Renal cortex interstitium (tissue), 11 donors: Measurements from ENCODE around the gene NCOA4. TPM values are rescaled to one million over a fixed set of nuclear protein-coding genes. Genes with fewer than 3 reads are reported as not detected.

Experiments
- DNase-seq, 11 donors: peaks; one replicate each; pipeline ENCODE4 v3.0.0-alpha.2; 2013; ENCODE audit warnings: low read depth in 9 of 11, low spot score in 4 of 11; ENCODE audit errors: extremely low read depth in 1 of 11
- polyA plus RNA-seq, 3 donors: library from polyadenylated mRNA; unstranded; fragments of 120-200 nt; gene quantifications; one replicate each; pipeline ENCODE4 v1.2.1, GENCODE V29; 2013; ENCODE audit not compliant: insufficient read length in 3 of 3

Gene NCOA4
- polyA plus RNA-seq, 3 donors, result 187 to 225 (median 193) TPM

DNA sequence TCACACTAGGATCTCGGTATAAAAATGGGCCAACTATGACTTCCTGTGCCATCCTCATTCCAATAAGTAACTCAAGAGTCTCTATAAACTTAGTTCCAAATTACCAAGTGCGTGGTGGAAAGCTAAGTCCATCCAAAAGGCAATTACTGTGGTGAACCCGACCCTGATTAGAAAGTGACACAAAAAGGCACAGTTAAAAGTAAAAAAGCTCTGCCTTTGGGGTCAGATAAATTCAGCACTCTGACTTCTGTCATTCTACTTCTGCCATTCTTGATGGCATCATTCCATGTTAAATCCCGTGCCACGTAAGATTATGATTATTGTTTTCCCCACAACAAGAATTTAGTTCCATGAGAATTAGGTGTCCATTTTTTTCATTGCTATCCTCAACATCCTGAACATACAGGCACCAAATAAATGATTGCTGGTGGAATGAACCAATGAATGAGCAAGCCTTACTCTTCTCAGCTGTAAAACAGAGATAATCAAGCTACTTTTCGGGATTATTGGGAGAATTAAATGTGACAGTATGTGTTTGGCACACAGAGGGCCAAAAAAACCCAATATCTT, 877 bp downstream of the NCOA4 start:
- DNase-seq, result no peak

DNA sequence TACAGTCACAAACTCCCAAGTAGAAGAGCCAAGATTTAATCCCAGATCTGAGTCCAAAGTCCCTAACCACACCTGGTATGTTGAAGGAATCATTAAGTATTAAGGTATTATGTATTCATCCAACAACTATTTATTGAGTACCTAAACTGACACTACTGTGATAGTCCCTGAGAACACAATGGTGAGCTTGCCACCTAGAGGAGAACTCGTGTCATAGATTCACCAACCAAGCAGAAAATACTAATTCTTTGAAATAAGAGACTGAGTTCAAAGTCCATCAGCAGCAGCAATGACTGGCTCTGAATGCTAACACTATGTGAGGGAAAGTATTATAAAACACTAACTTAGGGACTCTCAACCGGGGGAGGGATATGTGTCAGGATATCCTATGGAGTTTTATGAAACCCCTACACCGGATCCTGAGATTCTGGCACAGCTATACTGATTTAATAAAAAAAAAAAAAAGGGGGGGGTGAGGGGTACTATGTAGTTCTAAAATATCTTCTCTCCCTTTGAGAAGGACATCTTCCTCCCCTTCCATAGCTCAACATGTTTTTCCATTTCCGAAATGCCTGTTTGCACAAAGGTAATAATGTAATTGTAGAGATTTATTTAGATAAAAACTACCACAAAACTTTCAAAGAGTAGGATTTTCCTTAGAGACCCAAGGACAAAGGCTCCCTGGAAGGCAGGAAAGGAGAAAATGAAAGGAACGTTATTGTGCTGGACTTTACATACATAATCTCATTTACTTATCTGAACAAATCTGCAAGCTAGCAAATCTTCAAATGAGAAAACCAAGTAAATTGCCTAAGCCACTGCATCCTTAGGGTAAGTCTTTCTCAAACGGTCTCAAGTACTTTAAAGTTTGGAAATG, 1.6 kb downstream of the NCOA4 start:
- DNase-seq, result peak in 2 of 11 donors; percentile 46 to 57

DNA sequence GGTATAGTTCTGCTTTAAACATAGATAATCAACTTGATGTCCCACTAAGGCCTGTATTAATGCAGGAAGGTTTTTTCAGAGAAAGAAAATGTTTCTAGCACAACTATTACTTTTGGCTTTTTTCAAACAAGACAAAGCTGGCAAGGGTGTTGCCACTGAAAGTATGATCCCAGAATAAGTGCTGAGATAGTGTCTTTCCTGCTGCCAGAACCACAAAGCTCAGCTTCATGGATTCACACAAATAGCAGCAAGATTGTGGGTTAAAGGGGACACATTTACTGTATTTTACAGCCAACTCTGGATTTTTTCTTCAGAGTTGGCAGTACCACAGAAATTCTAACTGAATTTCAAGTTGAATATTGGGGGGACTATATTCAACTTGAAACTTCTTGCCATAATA, 4.3 kb downstream of the NCOA4 start:
- DNase-seq, result no peak

GRCh38 chr10:46025406-46025805, 5.0 kb downstream of the NCOA4 start:
- no peak for DNase-seq

DNA sequence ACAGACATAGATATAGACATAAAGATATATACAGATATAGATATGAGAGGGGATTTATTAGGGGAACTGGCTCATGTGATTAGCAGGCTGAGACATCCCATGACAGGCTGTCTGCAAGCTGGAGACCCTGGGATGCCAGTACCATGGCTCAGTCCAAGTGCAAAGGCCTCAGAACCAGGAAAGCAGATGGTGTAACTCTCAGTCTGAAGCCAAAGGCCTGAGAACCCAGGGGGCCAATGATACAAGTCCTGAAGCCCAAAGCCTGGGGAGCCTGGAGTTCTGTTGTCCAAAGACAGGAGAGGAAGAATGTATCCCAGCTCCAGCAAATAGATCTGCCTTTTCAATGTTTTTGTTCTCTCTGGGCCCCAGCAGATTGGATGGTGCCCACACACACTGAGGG, 5.5 kb downstream of the NCOA4 start:
- DNase-seq, result no peak

GRCh38 chr10:46022978-46023702, 7.3 kb downstream of the NCOA4 start:
- peak in 10 of 11 donors; percentile 51 to 80 (median 72) for DNase-seq

DNA sequence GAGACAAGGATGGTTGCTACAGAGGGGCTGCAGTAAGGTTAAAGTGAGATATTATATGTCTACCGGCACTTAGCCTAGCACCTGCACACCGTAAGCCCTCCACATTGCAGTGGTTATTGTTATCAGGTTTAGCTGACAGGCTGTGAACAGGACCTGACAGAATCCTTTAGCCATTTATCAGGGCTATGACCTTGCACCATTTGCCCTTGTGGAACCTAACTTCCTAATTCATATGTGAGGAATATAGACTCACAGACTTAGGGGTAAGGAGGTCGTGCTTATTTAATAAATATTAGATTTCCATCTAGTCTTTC, 10.1 kb downstream of the NCOA4 start:
- DNase-seq, result no peak

DNA sequence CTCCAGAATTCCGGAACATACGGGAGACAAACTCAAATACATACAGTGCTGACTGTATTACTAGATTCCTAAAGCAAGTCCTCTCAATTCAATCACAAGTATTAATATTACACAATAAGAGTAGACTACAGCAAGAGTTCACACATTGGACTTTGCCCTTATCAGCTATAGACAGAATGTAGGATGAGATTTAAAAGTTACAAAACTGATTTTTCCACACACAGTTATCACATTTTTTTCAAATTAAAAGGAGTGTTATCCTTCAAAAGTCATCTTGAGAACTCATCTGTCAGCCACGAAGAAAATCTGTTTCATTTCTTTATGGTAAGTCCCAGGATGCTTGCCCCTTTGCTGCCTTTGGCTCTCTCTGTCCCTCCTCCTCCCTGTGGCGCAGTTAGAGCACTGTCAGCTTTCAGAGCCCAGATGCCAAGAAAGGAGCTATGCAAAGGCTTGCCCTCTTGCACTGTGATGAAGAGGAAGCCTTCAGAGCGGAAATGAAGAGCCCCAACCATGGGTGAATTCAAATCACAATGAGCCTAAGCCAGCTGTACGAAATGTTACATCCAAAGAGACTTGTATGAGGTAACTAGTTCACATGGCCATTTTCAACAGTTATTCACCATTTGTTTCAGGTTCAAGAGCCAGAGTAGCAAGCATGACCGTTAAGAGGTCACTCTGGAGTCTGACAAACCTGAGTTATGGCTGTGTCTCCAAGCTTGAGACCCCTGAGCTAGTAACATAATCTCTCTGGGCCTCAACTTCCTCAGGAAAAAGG, 10.7 kb downstream of the NCOA4 start:
- no peak for DNase-seq

GRCh38 chr10:46019177-46019528, 11.3 kb downstream of the NCOA4 start:
- peak in 1 of 11 donors; percentile 37 for DNase-seq

DNA sequence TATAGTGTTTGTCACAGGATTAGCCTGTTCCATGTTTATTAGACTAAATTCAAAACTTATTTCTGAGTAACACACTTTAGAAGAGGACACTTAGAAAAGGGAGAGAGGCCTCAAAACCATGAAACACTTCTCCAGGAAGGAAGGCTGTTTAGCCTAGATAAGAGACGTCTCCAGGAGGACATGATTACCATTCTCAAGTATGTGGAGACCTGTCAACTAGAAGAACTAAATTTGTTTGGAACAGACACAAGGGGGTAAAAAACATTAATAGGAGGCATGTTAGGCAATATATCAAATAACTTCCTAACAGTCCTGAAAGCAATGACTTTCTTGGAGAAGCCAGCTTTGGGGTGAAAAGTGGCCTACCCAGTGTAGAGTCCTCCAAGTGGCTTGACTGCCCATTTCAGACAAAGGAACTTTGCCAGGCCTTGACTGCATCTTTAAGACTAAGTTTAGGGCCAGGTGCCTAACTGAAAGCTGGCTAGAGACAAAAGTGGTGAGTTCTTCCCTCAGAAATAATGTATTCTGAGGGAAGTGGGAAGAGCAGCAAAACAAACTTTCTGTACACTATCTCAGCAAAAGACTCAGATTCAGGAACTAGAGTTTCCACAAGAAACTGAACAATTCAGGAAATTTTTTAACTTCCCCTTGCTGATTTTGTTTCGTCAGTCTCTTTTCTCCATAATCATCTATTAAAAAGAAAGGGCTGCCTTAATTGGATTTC, 11.8 kb downstream of the NCOA4 start:
- DNase-seq, result no peak

- no peak for DNase-seq
Observed at GRCh38 chr10:46017733-46018132, 12.7 kb downstream of the NCOA4 start.

DNA sequence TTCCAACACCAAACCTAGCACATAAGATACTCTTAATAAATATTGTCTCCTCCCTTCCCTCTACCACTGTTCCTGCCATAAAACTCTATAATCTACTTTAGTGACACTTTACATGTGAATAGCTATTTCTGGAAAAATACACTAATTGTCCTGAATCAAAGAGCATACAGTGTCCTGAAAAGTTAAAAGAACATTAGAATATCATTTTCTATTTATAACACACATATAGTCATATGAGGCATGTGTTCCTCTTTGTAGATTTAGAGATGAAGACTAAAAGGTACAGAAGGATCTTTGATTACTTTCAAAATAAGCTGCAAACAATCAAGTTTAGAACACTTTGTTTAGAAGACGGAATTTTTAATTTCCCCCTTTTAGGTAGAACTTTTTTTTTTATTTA, 13.6 kb downstream of the NCOA4 start:
- no peak for DNase-seq

DNA sequence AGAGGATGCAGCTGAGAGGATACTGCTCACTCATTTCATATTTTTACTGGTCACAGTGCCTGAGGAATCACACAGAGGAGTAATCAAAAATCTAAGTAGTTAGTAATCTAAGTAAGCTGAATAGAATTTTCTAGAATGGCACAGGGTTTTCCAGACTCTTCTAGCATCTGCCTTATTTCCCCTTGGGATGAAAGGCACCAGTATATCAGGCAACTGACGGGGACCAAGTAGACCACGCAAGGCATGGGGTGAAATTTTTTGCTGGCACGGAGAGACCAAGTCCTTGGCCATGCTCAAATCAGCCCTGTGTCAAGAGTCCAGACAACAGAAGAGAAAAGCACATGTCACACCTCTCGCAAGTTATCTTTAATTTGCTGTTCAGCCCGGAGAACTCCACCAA, 14.2 kb downstream of the NCOA4 start:
- no peak for DNase-seq

GRCh38 chr10:46014683-46015405, 15.6 kb downstream of the NCOA4 start:
- no peak for DNase-seq

DNA sequence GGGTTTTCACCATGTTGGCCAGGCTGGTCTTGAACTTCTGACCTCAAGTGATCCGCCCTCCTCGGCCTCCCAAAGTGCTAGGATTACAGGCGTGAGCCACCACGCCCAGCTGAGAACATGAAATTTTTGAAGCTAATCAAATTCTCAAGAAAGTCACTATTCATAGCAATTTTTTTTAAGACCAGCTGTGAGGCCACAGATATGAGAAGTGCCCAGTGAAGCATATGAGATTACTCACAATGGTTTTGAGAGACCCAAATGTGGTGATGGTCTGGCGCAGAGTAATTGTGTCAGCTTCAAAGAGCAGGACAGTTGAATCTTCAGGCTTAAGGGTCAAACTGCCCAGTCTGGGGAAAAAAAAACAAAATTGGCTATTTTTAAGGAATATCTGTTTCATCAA, 16.2 kb downstream of the NCOA4 start:
- no peak for DNase-seq

GRCh38 chr10:46012746-46013145, 17.7 kb downstream of the NCOA4 start:
- DNase-seq, result no peak

- DNase-seq, result no peak
Observed at GRCh38 chr10:46006219-46006618, 24.2 kb downstream of the NCOA4 start.

DNA sequence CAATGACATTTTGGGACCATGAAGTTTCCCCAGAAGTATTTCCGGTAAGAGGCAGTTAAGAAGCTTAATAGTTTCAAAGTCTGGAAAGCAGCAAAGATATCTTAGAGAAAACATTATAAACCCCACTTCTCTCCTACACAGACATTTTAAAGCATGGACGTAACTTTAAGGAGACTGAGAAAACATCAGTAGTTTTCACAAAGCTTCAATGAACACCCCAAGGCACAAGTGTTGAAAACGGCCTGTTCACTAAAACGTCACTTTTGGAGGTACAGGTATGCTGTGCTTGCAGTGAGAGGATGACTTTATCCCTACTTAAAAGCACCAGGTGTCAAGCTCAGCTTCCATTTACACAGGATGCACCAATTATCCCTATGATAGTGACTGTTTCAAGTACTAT, 25.0 kb downstream of the NCOA4 start:
- DNase-seq, result no peak
